ENCODE measurements around the gene MBD4. TPM values are rescaled to one million over a fixed set of nuclear protein-coding genes. Genes with fewer than 3 reads are reported as not detected.
A peak's percentile ranks its signal among the peaks of the same experiment; 100 is the strongest.
"Not testable (repeated sequence)": the region's sequence is repeated elsewhere in the genome, so short reads cannot be mapped to it uniquely, and the experiment has no call there.

Gene MBD4
- total RNA-seq, 1 donor from 2014 or later, result 98.7 TPM

- intact Hi-C loops (cut with micrococcal nuclease), result no loop called here
- no peak for ATAC-seq (ENCODE audit: low read depth)
- Mint-ChIP-seq H3K36me3 (ENCODE audit: low read depth) (no peaks in the 10 kb centered on the region), H3K4me1 (peaks cover 11% of the 10 kb centered on the region), H3K9me3 (no peaks in the 10 kb centered on the region), H3K27ac (no peak overlapping the region), H3K4me3 (no peak overlapping the region), H3K27me3 (no peaks in the 10 kb centered on the region)
- ChIA-PET CTCF (no interaction called here), POLR2A (interaction anchor here (0.8 kb wide), 1 partner anchor 690 kb away, joined by 3 read pairs; no protein-coding TSS in a partner anchor)
- no peak for DNase-seq
- TF ChIP-seq CTCF (IDR thresholded peaks at IDR 0.05), result no peak
Observed at GRCh38 chr3:129417326-129417725, 22.4 kb downstream of the MBD4 start.

- Mint-ChIP-seq H3K27me3 (no peaks in the 10 kb centered on the region), H3K4me3 (no peak overlapping the region), H3K27ac (no peak overlapping the region), H3K4me1 (peaks cover 11% of the 10 kb centered on the region), H3K9me3 (no peaks in the 10 kb centered on the region), H3K36me3 (ENCODE audit: low read depth) (no peaks in the 10 kb centered on the region)
- no peak for DNase-seq
- TF ChIP-seq CTCF (IDR thresholded peaks at IDR 0.05), result no peak
- intact Hi-C loops (cut with micrococcal nuclease), result no loop called here
- ChIA-PET POLR2A (interaction anchor here (0.6 to 0.8 kb wide), 2 partner anchors 456 to 689 kb away, joined by 3 to 11 read pairs; no protein-coding TSS in a partner anchor), CTCF (no interaction called here)
- no peak for ATAC-seq (ENCODE audit: low read depth)
Observed at GRCh38 chr3:129416415-129416814, 23.3 kb downstream of the MBD4 start.

GRCh38 chr3:129415830-129416229 is 23.9 kb downstream of the MBD4 start:
- Mint-ChIP-seq H3K27ac (no peak overlapping the region), H3K4me1 (peaks cover 11% of the 10 kb centered on the region), H3K4me3 (no peak overlapping the region), H3K9me3 (no peaks in the 10 kb centered on the region), H3K27me3 (no peaks in the 10 kb centered on the region), H3K36me3 (ENCODE audit: low read depth) (no peaks in the 10 kb centered on the region)
- intact Hi-C loops (cut with micrococcal nuclease), result no loop called here
- DNase-seq (no peak), ATAC-seq (ENCODE audit: low read depth) (no peak)
- CTCF ChIA-PET, result no interaction called here
- POLR2A ChIA-PET, result interaction anchor here (0.6 kb wide), 1 partner anchor 457 kb away, joined by 11 read pairs; no protein-coding TSS in a partner anchor
- no peak for TF ChIP-seq CTCF (IDR thresholded peaks at IDR 0.05)

DNA sequence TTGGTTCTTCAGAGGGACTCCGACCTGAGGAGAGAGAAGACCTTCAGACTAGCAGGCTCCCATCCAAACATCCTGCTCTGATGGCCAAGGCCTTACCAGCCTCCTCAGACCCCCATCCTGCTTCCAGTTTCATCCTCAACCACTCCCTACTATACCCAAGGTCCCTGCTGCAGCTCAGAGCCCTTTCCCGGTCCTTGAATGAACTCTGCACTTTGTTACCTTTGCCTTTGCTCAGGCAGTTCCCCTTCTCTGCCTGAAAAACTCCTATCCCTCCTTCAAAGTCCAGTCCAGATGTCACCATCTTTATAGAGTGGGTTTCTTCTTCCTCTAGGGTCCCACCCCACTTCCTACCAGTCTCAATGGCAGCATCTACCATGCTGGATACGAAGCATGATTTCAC is 24.4 kb downstream of the MBD4 start:
- Mint-ChIP-seq H3K4me3 (no peak overlapping the region), H3K27me3 (no peaks in the 10 kb centered on the region), H3K36me3 (ENCODE audit: low read depth) (no peaks in the 10 kb centered on the region), H3K27ac (no peak overlapping the region), H3K4me1 (peaks cover 11% of the 10 kb centered on the region), H3K9me3 (no peaks in the 10 kb centered on the region)
- intact Hi-C loops (cut with micrococcal nuclease), result no loop called here
- CTCF ChIA-PET, result no interaction called here
- POLR2A ChIA-PET, result no interaction called here
- ATAC-seq (ENCODE audit: low read depth), result no peak
- no peak for TF ChIP-seq CTCF (IDR thresholded peaks at IDR 0.05)
- no peak for DNase-seq

- ChIA-PET CTCF (no interaction called here), POLR2A (interaction anchor here (0.6 to 2.0 kb wide), 4 partner anchors 10 to 131 kb away, joined by 3 to 8 read pairs (median 4); partner anchors contain the start of genes EFCAB12, IFT122 and MBD4)
- Mint-ChIP-seq H3K27ac (peak overlapping the region; percentile 44), H3K27me3 (no peaks in the 10 kb centered on the region), H3K36me3 (ENCODE audit: low read depth) (no peaks in the 10 kb centered on the region), H3K4me3 (no peak overlapping the region), H3K9me3 (no peaks in the 10 kb centered on the region), H3K4me1 (peaks cover 16% of the 10 kb centered on the region)
- intact Hi-C loops (cut with micrococcal nuclease), result no loop called here
- no peak for TF ChIP-seq CTCF (IDR thresholded peaks at IDR 0.05)
- DNase-seq (no peak), ATAC-seq (ENCODE audit: low read depth) (peak; percentile 75)
Observed at GRCh38 chr3:129413687-129414506, 25.9 kb downstream of the MBD4 start.

DNA sequence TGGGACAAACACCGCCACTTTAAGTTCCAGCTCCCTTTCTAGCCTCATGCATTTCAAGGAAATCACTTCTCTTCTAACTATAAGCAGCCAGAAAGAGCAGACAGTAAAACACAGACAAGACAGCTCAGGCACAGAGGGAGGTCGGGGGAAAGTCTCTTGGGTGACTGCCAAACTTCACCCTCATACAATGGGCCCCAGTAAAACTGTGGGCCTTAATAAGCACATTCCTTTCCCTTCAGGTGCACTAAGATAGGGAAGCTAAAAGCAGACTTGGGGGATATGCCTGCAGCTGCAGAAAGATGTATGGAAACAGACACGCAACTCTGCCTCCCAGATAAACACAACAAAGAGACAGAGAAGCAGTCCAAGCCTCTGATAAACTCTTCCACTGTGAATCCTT is 26.5 kb downstream of the MBD4 start:
- H3K27me3 Mint-ChIP-seq; DNase-seq; H3K9me3 Mint-ChIP-seq; ATAC-seq (ENCODE audit: low read depth); H3K4me3 Mint-ChIP-seq; intact Hi-C loops (cut with micrococcal nuclease); H3K36me3 Mint-ChIP-seq (ENCODE audit: low read depth): not testable (repeated sequence)
- H3K4me1 Mint-ChIP-seq, result peaks cover 19% of the 10 kb centered on the region
- CTCF ChIA-PET, result interaction anchor here (1.2 to 1.7 kb wide), 2 partner anchors 13 to 30 kb away, joined by 4 read pairs; no protein-coding TSS in a partner anchor
- POLR2A ChIA-PET, result interaction anchor here (1.1 to 2.0 kb wide), 2 partner anchors 13 to 26 kb away, joined by 5 to 8 read pairs; partner anchors contain the start of genes IFT122 and MBD4
- H3K27ac Mint-ChIP-seq, result peak overlapping the region; percentile 0
